ENCODE results near the gene SHROOM2. TPM values are rescaled to one million over a fixed set of nuclear protein-coding genes. Genes with fewer than 3 reads are reported as not detected.

SHROOM2 gene
- total and polyA plus RNA-seq, 9 of the 15 experiments (the other 6 are each of a cell fraction or from before 2014, with no cell fraction given), result not detected

DNA sequence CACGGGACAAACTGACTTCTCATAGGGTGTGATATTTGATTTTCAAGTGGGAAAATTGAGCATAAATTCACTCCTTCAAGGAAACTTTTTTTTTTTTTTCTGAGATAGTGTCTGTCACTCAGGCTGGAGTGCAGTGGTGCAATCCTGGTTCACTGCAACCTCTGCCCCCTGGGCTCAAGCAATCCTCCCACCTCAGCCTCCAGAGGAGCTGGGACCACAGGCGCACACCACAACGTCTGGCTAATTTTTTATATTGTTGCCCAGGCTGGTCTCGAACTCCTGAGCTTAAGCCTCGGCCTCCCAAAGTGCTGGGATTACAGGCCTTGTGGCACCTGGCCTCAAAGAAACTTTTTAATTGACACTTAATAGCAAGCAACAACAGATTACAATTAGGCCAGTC is 194.7 kb downstream of the SHROOM2 start:
- Histone ChIP-seq H3K4me3 (no peak overlapping the region), H3K4me2 (ENCODE audit: insufficient read depth, low read length) (no peak overlapping the region), H3K9me3 (replicated peaks; ENCODE audit: control insufficient read depth, insufficient read depth, low read depth, low read length) (no peaks in the 10 kb centered on the region), H3K36me3 (ENCODE audit: control insufficient read depth, insufficient read depth, low read length) (no peaks in the 10 kb centered on the region), H3K27me3 (ENCODE audit: control insufficient read depth in 2 of 2, insufficient read depth in 2 of 2, low read length in 2 of 2) (peaks cover 0 to 14% of the 10 kb centered on the region in 2 experiments; a peak in 2 of 5 replicates), H3K79me2 (ENCODE audit: control insufficient read depth, insufficient read depth, low read length) (no peaks in the 10 kb centered on the region), H2AFZ (ENCODE audit: low read depth, low read length) (no peak overlapping the region), H3K9ac (ENCODE audit: insufficient read depth in 1 of 2, low read depth in 2 of 2, low read length in 2 of 2) (no peak overlapping the region), H4K20me1 (replicated peaks; ENCODE audit: control insufficient read depth, insufficient read depth, low read length) (no peaks in the 10 kb centered on the region), H3K9me1 (ENCODE audit: control insufficient read depth, insufficient read depth, low read length) (no peaks in the 10 kb centered on the region), H3K27ac (ENCODE audit: extremely low read depth, low read depth, low read length) (no peak overlapping the region), H3K4me1 (replicated peaks in 1 of 2; ENCODE audit: control insufficient read depth in 2 of 2, insufficient read depth in 2 of 2, low read length in 2 of 2) (no peaks in the 10 kb centered on the region)
- intact Hi-C loops (cut with micrococcal nuclease), result no loop called here
- DNase-seq (ENCODE audit: extremely low read depth in 1 of 4, low spot score in 3 of 4), result no peak
- no TSS peak for BruUV-seq (replicated peaks)
- no peak for TF ChIP-seq CBX3 (IDR thresholded peaks at IDR 0.05; ENCODE audit: borderline replicate concordance in 1 of 2, low read length in 2 of 2)
- TF ChIP-seq ZNF165 (CRISPR knock-in tag; IDR thresholded peaks at IDR 0.05; ENCODE audit: borderline replicate concordance), result no peak
- TF ChIP-seq RB1 (IDR thresholded peaks at IDR 0.05; ENCODE audit: low read depth), result no peak
- no peak for TF ChIP-seq CHCHD3 (CRISPR knock-in tag; IDR thresholded peaks at IDR 0.05)
- no peak for TF ChIP-seq PTTG1 (tag; IDR thresholded peaks at IDR 0.05; ENCODE audit: low read depth)
- TF ChIP-seq CCNT2 (IDR thresholded peaks at IDR 0.05; ENCODE audit: borderline replicate concordance, extremely low read depth, insufficient read length, low read depth, low read length), result no peak
- no peak for TF ChIP-seq CBFA2T2 (conservative IDR thresholded peaks at IDR 0.05)
- TF ChIP-seq, protein P1, sequence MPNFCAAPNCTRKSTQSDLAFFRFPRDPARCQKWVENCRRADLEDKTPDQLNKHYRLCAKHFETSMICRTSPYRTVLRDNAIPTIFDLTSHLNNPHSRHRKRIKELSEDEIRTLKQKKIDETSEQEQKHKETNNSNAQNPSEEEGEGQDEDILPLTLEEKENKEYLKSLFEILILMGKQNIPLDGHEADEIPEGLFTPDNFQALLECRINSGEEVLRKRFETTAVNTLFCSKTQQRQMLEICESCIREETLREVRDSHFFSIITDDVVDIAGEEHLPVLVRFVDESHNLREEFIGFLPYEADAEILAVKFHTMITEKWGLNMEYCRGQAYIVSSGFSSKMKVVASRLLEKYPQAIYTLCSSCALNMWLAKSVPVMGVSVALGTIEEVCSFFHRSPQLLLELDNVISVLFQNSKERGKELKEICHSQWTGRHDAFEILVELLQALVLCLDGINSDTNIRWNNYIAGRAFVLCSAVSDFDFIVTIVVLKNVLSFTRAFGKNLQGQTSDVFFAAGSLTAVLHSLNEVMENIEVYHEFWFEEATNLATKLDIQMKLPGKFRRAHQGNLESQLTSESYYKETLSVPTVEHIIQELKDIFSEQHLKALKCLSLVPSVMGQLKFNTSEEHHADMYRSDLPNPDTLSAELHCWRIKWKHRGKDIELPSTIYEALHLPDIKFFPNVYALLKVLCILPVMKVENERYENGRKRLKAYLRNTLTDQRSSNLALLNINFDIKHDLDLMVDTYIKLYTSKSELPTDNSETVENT (CRISPR knock-in tag; IDR thresholded peaks at IDR 0.05), result no peak
- no peak for TF ChIP-seq ETV1 (tag; conservative IDR thresholded peaks at IDR 0.05; ENCODE audit: low read depth)
- no peak for TF ChIP-seq ZNF133 (CRISPR knock-in tag; IDR thresholded peaks at IDR 0.05)
- no peak for TF ChIP-seq ZNF311 (CRISPR knock-in tag; IDR thresholded peaks at IDR 0.05)
- no peak for TF ChIP-seq ZNF217 (CRISPR knock-in tag; IDR thresholded peaks at IDR 0.05)
- no peak for TF ChIP-seq ZFP1 (CRISPR knock-in tag; IDR thresholded peaks at IDR 0.05)
- no peak for FAIRE-seq
- CTCF ChIA-PET (ENCODE audit: low intra/inter-chr PET ratio), result interaction anchor here (0.7 kb wide), 1 partner anchor 139 kb away, joined by 4 read pairs; no protein-coding TSS in a partner anchor
- WGBS (ENCODE audit: insufficient coverage, low coverage, missing lambda C conversion rate), result 0% methylated on average over 3 of the region's 5 CpGs
- ATAC-seq, result no peak
- in situ Hi-C loops (cut with MboI), result no loop called here
- POLR2A ChIA-PET, result no interaction called here
